IPS DF 19.7 (cell line): Measurements from ENCODE around the gene SHQ1.

Experiments used
- DNase-seq: peaks from one replicate; pipeline ENCODE4 v3.0.0-alpha.2; 2013; ENCODE audit warnings: low read depth, low spot score

Gene SHQ1

DNA sequence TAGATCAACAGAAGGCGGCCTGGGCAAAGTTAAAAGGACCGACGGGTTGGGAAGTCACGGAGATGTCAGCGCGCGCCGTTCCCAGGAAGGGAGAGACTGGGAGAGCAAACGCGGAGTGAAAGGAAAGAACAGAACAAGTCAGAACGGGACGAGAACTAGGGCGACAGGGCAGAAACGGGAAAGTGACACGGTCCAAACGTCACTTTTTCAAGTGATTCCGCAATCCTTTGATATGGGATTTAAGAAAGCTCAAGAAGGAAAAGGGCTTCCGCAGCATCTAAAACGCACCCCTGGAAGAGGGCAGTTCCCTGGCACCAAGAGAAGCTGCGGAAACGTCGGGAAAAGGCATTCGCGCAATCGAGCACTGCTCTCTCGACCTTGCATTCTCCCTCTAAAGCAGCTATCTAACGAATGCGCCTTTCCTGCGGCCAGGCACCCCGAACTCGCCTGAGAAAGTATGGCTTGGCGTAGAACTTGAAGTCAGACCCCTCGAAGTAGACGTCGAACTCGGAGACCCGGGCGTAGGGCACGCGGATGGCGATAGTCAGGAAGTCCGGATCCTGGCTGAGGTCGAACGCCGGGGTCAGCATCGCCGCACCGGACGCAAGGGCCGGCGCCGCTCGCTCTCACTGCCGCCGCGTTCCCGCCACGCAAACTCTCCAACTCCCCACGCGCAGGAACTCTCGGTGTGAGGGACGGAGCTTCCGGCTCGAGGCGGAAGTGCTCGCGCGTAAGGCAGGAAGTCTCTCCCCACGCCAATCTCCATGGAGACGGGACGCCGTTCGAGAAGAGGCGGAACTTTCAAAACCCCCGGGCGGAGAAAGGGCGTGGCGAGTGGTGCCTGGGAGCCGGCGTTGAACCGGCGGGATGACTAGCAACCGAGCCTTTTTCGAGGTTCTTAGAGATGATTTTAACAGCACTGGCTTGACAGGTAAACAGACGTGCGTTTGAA, at the start of gene SHQ1:
SHQ1 (minus strand) TSS at position 695 of the 952 bp plus-strand sequence; CDS start at position 590, 105 bp downstream.
- peak; percentile 61 for DNase-seq

DNA sequence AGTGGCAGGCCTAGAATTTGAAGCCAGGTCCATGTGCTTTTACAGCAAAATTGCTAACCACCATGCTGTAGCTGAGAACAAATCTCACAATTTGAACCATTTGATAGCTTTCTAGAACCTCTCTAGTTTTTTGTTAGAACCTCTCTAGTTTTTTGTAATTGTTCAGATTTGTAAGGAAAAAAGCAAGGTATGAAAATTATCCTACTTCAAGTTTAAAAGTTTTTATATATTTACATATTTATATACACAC, 49.4 kb upstream of the SHQ1 start:
- DNase-seq: no peak

DNA sequence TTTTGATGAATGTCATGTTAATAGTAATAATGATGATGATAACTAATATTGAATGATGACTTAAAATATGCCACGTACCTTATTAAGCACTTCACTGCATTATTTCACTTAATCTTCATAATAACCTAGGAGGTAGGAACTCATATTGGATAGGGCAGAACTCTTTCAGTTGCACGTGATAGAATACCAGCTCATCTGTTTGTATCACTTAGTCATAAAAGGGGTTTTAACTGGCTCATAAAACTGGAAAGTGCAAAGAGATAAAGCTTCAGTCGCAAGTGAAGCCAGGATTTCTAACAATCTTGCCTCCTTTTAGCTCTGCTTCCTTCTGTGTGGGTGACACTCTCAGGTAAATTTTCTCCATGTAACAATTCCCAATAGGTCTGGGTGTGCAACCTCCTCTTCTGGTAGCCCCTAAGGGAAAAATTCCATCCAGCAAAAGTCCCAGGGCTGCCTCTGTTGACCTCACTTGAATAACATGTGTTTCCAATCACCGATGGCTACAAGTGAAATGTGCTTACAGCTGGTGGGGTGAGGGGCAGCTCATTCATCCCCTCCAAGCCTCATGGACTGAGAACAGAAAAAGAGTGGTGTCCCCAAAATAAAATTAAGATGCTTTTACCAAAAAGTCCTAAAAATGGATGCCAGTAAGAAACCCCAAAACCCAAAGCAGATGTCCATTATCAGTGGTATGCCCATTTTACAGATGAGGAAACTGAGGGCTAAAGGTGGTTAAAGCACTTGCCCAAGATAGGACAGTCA, 48.9 kb upstream of the SHQ1 start:
- no peak for DNase-seq

DNA sequence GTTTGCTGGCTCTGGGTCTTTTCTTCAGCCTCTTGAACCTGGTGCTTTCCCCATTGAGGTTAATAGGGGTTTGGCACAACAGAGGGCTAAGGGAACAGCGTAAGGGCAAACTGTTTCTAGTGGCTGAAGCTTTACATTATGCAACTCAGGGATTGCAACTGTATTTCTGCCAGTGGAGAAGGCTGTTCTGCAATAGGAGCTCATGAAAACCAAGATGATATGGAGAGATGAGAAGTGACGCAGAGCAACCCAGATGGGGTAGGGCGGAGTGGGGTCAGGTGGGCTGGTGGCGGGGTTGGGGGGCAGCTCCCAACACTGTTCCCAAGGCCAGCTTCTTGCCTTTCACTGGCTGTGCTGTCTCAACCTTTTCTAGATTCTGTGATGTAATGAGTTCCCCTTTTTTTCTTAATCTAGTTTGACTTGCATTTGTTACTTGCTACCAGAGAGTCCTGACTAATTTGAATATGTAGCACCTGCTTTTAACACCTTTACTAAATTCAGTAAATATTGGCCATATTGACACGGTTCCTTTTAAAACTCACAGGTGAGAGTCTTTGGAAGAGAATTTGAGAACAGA, 46.8 kb upstream of the SHQ1 start:
- no peak for DNase-seq

DNA sequence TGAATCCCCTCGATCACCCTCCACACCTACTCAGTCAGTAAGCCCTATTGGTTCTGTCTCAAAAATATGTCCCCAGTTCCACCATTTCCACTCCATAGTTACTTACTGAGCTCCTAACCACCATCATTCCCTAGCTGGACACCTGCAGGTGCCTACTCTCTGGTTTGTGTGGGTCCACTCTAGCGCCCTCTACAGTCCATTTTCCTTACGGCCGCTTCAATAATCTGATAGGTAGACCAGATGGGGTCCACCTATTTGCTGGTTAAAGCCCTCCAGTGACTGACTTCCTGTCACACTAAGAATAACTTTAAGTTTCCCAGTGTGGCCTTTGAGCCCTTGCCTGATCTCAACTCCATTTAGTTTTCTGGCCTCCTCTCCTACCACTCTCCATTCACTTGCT, 44.6 kb upstream of the SHQ1 start:
- DNase-seq: no peak

DNA sequence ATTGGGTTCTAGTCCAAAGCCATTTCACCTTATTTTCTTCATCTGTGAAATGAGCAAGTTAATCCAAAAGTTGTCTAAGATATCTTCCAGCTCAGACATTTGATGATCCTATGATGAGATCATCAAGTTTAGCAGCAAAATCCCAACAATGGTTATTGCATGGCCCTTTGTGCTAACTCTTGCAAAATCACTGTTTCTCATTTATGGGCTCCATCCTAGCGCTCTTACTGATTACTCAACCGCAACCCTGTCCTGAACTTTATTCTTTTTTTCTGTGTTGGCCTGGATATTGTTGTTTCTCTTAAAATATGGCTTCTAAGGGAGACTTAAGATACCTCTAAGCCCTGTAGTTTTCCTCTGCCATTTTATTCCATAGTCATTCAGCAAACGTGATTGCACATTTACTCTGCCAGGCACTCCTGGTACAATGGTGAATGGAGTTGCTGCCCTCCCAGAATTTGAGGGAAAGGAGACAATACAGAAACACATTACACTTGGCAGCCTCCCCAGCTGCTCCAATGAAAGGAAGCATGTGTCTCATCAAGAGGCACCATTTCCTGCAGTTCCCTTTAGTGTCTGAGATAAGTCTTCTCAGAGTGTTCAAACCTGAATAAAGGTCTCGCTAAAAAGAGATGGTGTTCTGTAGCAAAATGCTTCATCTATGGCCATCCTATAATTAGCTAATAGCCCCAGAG, 44.0 kb upstream of the SHQ1 start:
- no peak for DNase-seq

DNA sequence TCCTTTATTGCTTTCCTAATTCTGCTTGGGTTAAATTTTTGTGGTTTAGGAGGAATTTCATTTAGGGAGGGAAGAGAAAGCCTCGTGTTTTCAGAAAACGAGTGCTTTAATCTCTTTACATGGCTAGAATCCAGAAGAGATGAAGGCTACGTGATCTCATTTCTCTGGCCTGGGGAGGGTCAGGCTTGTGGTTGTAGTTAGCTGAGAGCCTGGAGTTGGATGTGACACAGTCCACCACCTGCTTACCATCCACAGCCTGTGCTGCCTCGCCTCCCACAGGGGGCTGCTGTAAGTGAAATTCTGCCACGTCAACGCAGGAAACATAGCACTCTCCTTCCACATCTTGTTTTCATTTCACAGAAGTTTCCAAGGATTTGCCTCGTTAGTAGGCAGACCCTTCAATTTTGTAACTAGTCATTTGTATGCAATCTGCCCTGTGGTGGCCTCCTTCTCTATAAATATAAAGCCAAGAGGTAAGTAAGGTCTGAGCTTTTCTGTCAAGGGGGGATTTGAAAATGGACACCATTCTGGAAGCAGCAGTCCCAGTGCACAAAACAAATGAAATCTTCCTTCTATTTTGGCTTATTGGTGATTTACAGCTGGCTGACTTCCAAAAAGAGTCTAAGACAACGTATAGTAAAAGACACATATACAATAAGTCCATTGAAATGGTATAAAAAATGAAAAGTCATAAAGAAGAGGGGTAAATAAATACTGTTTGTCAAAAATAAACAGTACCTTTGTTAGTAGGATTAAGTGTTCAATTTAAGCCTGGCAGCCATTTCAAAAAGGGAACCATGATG, 43.0 kb upstream of the SHQ1 start:
- no peak for DNase-seq

DNA sequence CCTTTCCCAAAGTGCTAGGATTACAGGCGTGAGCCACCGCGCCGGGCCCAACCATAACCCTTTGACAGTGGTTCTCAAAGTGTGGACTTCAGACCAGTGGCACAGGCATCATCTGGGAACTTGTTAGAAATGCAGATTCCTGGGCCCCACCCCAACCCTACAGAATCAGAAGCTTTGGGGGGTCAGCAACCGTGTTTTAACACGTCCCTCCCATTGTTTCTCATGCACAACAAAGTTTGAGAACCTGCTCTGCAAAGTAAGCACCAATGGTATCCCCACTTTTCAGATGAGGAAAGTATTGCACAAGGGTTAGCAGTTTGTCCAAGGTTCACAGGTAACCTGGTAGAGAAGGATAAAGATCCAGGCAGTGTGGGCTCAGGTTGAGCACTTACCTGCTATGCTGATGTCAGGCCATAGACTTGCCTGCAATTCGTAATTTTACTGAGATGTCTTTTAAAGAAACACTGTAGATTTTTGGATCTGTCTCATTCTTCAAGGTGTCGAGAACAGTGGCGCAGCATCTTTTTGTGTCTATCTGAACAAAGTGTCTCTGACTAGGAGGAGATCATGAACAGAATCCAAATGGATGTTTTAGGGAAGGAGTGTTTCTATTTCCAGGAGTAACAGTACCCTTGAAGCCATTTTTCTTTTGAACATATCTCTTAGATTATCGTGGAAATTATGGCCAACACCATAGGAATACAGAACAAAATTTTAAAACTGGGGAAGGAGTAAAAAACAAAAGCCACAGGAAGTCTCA, 42.1 kb upstream of the SHQ1 start:
- DNase-seq: no peak

DNA sequence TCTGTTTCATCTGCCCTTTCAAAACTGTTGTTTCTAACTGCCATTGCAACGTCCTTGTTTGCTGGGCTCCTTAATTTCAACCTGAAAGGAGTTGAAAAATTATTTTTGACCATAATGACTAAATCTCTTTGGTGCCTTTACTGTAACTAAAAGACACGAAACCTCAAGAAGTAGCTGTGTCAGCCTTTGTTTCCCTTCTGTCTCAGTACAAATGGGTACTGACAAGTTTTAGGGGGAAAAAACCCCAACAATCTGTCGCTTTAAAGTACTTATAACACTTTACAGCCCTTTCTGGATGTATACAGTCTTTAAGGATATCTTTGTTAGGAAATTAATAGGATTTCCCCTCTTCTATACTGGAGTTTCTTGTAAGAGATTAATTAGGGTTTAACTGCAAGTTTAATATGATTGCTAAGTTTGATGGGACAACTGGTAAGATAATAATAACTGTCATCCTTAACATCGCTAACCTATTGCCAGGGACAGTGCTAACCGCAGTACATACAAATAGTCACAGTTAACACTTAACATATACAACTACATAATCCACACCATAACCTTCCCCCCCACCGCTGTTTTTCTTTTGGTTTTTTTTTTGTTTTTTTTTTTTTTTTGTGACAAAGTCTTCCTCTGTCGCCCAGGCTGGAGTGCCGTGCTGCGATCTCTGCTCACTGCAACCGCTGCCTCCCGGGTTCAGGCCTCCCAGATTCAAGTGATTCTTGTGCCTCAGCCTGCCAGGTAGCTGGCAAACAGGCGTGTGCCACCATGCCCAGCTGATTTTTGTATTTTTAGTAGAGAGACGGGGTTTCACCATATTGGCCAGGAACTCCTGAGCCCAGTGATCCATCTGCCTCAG, 41.3 kb upstream of the SHQ1 start:
- no peak for DNase-seq

DNA sequence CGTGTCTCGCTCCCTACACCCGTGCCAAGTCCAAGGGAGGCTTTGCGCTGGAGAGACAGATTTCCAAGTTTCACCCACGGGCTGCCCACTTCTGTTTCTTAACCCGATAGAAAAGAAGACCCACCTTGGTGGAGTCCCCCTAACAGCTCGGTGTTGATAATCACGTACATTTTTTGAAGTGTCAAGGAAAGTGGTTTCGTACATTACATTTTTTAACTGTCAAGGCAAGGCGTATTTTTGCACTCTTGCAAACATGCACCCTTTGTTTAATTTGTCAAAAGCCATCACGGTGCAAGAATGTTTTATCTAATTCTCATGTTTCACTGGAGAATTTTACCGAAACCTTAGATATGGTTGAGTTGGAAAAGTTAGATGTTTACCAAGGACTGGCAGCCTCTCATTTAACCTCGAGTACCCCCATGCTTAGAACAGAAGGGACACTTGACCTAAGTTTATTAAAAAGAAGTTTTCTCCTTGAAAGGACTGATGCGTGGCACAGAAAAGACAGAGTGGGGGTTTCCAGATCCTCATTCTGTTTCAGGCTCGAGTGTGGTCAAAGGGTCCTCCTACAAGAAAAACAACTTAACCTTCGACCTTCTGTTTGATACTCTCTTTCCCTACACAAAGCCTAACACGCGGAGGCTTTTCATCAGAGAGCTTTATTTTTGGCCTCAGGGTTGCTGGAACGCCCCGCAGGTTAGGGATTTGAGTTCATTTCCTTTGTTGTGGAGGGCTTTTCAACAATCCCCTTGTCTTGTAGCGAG, 40.5 kb upstream of the SHQ1 start:
- DNase-seq: no peak

DNA sequence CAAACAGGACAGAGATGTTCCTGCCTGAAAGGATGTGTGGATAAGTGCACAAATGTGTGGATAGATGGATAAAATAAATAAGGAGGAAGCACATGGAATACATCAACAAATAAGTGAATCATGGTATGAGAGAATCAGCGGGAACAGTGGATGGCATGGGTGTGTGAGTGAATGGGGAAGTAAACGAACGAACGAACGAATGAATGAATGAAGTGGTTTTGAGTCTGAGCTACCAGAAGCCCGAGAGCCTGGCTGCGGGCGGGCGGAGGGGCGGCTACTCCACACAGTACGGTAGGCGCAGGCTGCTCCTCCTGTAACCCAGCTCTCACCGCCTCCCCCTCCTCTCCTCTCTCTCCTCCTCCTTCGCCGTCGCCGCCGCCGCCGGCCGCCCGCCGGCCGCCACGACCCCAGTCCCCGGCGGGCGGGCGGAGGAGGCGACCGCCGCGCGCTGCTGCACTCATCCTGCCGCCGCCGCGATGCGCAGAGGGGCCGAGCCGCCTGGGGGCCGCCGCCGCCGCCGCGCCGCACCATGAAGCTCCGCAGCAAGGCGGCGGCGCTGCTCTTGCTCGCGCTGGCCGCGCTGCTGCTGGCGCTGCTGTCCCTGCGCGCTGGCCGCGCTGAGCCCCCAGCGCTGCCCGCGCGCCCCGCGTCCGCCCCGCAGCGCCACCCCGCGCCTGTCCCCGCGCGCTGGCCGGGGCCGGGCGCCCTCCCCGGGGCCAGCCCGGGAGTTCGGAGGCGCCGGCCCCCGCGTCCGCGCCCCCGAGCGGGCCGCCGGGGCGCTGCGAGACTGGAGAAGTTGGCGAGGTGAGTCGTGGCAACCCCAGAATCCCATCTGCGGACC, 39.7 kb upstream of the SHQ1 start, which contains the start of gene GXYLT2:
GXYLT2 (plus strand) TSS at position 342 of the 841 bp plus-strand sequence; CDS start at position 530, 188 bp downstream.
- no peak for DNase-seq

DNA sequence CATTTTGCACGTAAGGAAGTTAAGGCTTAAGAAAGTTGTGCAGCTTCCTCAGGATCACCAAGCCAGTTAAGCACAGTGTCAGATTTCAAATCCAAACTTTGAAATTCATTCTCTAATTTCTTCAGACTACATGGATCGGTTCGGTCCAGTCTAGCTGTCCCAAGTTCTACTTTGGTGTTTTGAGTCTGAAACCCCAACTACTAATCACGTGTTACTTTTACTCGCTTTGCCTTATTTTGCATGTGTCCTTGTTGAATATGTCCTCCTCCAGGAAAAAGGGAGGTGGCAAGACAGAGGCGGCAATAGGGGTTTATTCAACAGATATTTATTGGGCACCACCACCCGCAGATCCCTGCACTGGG, 39.1 kb upstream of the SHQ1 start:
- no peak for DNase-seq

DNA sequence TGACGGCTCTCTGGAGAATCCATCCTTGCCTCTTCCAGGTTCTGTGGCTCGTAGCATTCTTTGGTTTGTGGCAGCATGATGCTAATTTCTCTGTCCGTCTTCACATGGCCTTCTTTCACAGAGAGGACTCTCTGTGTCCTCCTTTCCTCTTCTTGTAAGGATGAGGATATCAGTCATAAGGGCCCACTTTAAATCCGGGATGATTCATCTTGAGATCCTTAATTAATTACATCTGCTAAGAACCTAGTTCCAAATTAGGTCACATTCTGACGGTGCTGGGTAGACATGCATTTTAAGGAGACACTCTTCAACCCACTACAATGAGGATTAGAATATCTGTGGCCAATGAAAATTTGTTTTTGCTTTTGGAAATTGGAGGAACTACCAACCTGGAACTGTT, 23.9 kb upstream of the SHQ1 start:
- DNase-seq: no peak

DNA sequence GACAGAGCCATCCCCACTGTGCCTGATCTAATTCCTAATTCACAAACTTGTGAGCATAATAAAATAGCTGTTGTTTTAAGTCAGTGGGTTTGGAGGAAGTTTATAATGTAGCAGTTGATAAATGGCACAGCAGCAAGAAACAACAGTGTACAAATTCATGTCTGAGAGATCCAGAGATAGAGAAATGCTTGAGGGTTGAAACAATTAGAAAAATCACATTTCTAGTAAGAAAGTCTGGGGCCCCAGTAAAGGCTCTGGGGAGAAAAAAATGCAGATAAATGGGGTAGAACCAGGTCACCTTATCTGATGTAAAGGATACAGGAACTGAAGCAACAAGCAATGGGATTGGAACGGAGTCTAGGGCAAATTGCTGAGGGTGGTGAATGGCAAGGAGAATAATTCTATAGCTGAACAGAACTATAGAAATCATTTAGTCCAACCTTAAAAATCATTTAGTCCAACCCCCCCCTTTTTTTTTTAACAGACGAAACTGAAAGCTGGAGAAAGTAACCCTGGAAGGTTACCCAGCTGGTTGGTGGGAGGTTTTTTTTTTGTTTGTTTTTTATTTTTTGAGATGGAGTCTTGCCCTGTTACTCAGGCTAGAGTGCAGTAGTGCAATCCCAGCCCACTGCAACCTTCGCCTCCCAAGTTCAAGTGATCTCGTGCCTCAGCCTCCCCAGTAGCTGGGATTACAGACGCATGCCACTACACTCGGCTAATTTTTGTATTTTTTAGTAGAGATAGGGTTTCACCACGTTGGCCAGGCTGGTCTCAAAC, 14.3 kb upstream of the SHQ1 start:
- no peak for DNase-seq

DNA sequence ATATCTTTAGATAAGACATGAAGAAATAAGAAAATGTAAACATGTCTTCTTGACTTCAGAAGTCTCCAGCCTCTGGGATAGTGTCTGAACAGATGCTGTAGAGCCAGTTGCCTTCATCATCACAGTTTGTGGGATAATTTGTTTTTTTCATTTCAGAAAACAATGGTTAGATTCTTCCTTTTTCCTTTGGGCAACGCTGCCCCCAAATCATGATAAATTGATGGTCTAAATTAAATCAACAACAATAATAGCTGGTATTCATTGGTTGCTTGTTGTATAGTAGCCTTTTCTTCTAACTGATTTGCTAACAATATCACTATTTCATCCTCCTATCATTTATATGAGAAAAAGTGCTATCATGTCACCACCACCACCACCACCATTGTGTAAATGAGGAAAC, 12.6 kb upstream of the SHQ1 start:
- DNase-seq: no peak

DNA sequence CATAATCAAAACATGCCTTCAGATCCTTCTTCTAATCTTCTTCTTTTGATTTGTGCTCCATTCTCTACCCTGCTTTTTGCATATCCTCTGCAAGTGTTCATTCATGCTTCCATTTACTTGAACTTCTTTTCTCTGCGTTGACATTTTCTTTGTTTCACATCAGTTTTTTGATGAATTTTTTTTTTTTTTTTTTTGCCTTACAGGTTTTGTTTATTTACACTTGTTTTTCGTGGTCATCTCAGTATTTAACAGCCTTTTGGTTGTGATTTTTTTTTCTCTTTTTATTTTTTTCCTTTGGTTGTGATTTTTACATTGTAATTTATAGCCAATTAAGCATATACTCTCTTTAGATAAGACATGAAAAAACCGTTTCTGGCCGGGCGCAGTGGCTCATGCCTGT, 11.8 kb upstream of the SHQ1 start:
- DNase-seq: no peak

DNA sequence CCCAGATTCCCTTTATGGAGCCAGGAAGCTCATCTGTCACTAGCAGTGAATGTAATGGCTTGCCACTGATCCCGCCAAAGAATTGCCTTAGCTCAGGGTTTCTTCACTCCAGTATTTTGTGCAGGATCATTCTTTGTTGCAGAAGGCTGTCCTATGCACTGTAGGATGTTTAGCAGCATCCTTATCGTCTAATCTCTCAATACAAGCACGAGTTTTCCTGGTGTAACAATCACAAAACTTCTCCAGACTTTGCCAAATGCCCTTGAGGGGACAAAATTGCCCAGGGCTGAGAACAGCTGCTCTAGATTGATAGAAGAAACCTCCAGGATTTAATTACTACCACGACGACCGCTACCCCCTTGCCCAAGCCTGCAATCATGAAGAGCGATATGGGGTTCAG, 6.8 kb upstream of the SHQ1 start:
- no peak for DNase-seq
